ENCODE results near the gene THRAP3. TPM values are rescaled to one million over a fixed set of nuclear protein-coding genes. Genes with fewer than 3 reads are reported as not detected.

THRAP3 gene
- total RNA-seq, 2 experiments from 2014 or later: 136 to 140 TPM

DNA sequence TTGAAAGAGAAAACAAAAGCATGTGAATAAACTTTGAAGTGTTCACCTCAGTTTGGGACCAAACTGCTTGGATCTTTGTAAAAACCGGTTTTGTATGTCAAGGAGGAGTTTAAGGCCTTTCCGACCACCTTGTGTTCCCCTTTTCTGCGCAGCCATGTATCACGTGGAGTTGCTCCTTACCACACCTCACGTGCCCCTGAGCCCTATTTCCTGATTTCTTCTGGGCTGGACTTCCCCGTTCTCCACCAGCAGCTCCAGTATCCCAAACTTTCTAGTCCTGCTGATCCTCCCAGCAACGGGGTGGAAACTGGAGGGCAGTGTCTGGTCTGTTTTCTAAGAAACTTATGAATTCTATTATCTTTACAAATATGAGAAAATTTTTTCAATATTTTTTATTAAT, 80.3 kb downstream of the THRAP3 start:
- DNase-seq (no peak), ATAC-seq (no peak)
- CTCF ChIA-PET: interaction anchor here (5.5 kb wide), 1 partner anchor 19 kb away, joined by 24 read pairs; no protein-coding TSS in a partner anchor
- H3K27ac Mint-ChIP-seq: no peak overlapping the region
- peaks cover 56% of the 10 kb centered on the region for H3K36me3 Mint-ChIP-seq (ENCODE audit: low read depth)
- H3K27me3 Mint-ChIP-seq (ENCODE audit: low read depth): no peaks in the 10 kb centered on the region
- H3K4me1 Mint-ChIP-seq (ENCODE audit: low read depth): peaks cover 27% of the 10 kb centered on the region
- H3K4me3 Mint-ChIP-seq: no peak overlapping the region
- no peaks in the 10 kb centered on the region for H3K9me3 Mint-ChIP-seq (ENCODE audit: insufficient read depth)
- POLR2A ChIA-PET: interaction anchor here (1.0 kb wide), 1 partner anchor 20 kb away, joined by 3 read pairs; no protein-coding TSS in a partner anchor

DNA sequence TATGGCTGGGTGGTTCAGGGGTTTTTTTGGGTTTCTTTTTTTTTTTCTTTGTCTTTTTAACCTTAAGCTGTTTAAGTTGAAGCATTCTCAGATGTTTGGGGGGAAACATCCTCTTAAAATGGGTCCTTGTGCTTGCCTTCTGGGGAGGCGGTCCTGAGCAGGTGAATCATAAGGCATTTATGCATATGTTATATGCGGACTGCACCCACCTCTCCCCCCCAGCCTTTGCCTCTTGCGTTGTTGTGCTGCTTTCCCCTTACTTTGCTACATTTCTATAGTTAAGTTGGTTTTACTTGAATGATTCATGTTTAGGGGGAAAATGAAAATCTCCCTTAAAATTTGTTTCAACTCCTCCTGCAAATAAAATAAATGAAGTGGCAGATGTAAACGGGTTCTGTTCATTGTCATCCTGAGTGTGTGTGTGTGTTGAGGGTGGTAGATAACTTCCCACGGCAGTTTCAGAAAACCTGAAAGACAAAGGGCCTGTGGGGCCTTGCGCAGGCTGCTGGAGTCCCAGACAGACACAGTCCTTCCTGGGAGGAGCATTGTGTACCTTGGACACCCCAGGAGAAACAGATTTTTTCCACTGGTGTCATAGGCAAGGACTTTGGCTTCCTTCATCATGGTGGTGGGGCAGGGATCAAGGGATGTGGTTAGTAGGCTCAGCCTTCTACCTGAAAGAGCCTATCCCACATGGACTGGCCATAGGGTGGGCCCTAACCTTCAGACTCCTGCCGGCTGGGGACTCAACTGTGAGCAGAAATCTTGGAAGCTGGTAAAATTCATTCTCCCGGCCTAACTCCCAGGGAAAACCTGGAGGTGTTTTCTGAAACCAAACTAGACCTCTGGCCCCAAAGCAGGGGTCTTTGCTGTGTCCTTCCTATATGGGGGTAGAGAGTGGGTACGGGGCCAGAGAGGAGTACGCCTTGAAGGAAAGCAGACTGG, 81.0 kb downstream of the THRAP3 start:
- H3K36me3 Mint-ChIP-seq (ENCODE audit: low read depth): peaks cover 53% of the 10 kb centered on the region
- peaks cover 27% of the 10 kb centered on the region for H3K4me1 Mint-ChIP-seq (ENCODE audit: low read depth)
- ATAC-seq (no peak), DNase-seq (no peak)
- peak overlapping the region; percentile 54 for H3K27ac Mint-ChIP-seq
- no peaks in the 10 kb centered on the region for H3K27me3 Mint-ChIP-seq (ENCODE audit: low read depth)
- CTCF ChIA-PET: interaction anchor here (1.1 to 5.5 kb wide), 8 partner anchors 19 to 205 kb away, joined by 3 to 24 read pairs (median 4); partner anchors contain the start of genes EVA1B and TRAPPC3
- POLR2A ChIA-PET: interaction anchor here (1.3 kb wide), 1 partner anchor 81 kb away, joined by 5 read pairs; the partner anchor contains the start of gene THRAP3
- H3K4me3 Mint-ChIP-seq: peak overlapping the region; percentile 98
- H3K9me3 Mint-ChIP-seq (ENCODE audit: insufficient read depth): no peaks in the 10 kb centered on the region

DNA sequence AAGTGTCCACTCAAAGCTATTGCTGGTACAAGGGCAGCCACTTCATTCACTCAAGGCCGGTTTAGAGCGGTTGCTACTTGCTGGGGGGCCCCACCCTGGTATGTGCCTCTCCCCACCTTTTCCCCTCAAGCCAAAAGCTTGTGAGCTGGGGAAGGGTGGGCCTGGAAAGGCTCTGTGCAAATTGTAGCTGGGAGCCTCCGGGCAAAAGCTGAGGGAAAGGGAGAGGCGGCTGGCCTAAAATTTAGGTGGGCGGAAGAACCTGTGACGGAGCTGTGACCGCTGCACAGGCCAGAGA, 81.6 kb downstream of the THRAP3 start:
- DNase-seq (no peak), ATAC-seq (no peak)
- H3K27ac Mint-ChIP-seq: peak overlapping the region; percentile 54
- H3K36me3 Mint-ChIP-seq (ENCODE audit: low read depth): peaks cover 51% of the 10 kb centered on the region
- peaks cover 29% of the 10 kb centered on the region for H3K4me1 Mint-ChIP-seq (ENCODE audit: low read depth)
- POLR2A ChIA-PET: interaction anchor here (1.3 kb wide), 1 partner anchor 82 kb away, joined by 5 read pairs; the partner anchor contains the start of gene THRAP3
- no peaks in the 10 kb centered on the region for H3K27me3 Mint-ChIP-seq (ENCODE audit: low read depth)
- no peaks in the 10 kb centered on the region for H3K9me3 Mint-ChIP-seq (ENCODE audit: insufficient read depth)
- peak overlapping the region; percentile 98 for H3K4me3 Mint-ChIP-seq
- CTCF ChIA-PET: interaction anchor here (0.8 to 5.5 kb wide), 12 partner anchors 13 to 206 kb away, joined by 3 to 24 read pairs (median 4); partner anchors contain the start of genes EVA1B and TRAPPC3

DNA sequence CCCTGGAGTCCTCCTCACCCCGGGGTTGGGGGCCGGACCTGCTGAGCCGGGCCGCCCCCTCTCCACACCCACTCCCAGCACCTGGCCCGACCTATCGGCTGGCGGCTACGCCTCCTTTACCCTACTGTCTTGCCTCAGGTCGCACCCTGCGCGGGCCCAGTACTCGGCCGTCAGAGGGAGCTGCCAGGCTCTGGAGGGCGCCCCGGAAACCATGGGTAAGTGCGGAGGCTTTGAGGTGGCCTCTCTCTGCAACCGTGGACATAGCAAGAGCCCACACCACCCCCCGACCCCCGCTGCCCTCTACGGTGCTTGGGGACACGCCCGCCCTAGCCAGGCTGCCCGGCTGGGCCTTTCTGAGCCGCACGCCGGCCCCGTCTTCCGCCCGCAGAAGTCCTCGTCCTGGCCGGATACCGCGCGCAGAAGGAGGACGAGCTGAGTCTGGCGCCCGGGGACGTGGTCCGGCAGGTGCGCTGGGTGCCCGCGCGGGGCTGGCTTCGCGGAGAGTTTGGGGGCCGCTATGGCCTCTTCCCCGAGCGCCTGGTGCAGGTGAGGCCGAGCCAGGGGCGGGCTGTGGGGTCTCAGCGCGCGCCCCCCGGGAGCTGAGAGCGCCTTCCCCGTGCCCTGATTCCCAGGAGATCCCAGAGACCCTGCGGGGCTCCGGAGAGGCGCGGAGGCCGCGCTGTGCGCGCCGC, 82.1 kb downstream of the THRAP3 start, which contains the start of gene SH3D21:
Gene SH3D21, plus strand, starts transcription at position 159 of the 692 bp plus-strand sequence. Its CDS starts 53 bp downstream, at position 212.
- Mint-ChIP-seq H3K27me3 (ENCODE audit: low read depth) (no peaks in the 10 kb centered on the region), H3K4me3 (peak within 1 kb of the TSS; percentile 98), H3K4me1 (ENCODE audit: low read depth) (peaks cover 29% of the 10 kb centered on the region), H3K27ac (peak within 1 kb of the TSS; percentile 91), H3K9me3 (ENCODE audit: insufficient read depth) (no peaks in the 10 kb centered on the region), H3K36me3 (ENCODE audit: low read depth) (peaks cover 46% of the 10 kb centered on the region)
- ChIA-PET POLR2A (interaction anchor here (0.7 to 1.7 kb wide), 3 partner anchors 16 to 106 kb away, joined by 3 to 11 read pairs (median 5); partner anchors contain the start of genes EVA1B and THRAP3), CTCF (interaction anchor here (0.6 to 5.5 kb wide), 16 partner anchors 10 to 171 kb away, joined by 3 to 24 read pairs (median 4); partner anchors contain the start of genes EVA1B, STK40 and TRAPPC3)
- DNase-seq (peak; percentile 65), ATAC-seq (peak; percentile 38)

DNA sequence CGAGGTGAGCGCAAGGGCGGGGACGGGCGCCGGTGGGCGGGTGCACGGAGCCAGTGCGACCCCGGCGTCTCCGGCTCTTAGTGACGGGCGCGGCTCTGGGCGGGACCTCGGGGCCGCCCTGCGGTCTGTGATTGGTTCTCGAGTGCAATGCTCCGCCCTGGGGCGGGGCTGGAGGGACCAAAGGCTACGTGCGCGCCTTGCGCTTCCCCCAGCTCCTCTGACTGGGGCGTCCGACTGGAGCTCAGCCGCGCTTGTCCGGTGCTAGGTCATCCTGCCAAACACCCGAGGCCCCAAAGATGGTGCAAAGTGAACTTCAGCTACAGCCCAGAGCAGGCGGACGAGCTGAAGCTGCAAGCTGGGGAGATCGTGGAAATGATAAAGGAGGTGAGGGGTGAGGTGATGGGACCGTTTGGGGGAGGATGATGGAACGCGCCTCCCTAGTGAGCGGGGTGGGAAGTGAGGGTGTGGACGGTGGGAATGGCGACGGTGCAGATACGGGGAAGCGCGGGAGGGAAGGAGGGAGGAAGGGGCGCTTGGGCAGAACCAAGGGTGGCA, 82.7 kb downstream of the THRAP3 start:
- ChIA-PET POLR2A (interaction anchor here (0.7 to 1.7 kb wide), 3 partner anchors 16 to 105 kb away, joined by 3 to 11 read pairs (median 5); partner anchors contain the start of genes EVA1B and THRAP3), CTCF (interaction anchor here (0.6 to 5.5 kb wide), 11 partner anchors 10 to 158 kb away, joined by 3 to 24 read pairs (median 5); partner anchors contain the start of genes EVA1B, STK40 and TRAPPC3)
- ATAC-seq: peak; percentile 99
- Mint-ChIP-seq H3K9me3 (ENCODE audit: insufficient read depth) (no peaks in the 10 kb centered on the region), H3K27me3 (ENCODE audit: low read depth) (no peaks in the 10 kb centered on the region), H3K27ac (peak overlapping the region; percentile 91), H3K4me1 (ENCODE audit: low read depth) (peaks cover 29% of the 10 kb centered on the region), H3K4me3 (peak overlapping the region; percentile 98), H3K36me3 (ENCODE audit: low read depth) (peaks cover 41% of the 10 kb centered on the region)
- peak; percentile 95 for DNase-seq

DNA sequence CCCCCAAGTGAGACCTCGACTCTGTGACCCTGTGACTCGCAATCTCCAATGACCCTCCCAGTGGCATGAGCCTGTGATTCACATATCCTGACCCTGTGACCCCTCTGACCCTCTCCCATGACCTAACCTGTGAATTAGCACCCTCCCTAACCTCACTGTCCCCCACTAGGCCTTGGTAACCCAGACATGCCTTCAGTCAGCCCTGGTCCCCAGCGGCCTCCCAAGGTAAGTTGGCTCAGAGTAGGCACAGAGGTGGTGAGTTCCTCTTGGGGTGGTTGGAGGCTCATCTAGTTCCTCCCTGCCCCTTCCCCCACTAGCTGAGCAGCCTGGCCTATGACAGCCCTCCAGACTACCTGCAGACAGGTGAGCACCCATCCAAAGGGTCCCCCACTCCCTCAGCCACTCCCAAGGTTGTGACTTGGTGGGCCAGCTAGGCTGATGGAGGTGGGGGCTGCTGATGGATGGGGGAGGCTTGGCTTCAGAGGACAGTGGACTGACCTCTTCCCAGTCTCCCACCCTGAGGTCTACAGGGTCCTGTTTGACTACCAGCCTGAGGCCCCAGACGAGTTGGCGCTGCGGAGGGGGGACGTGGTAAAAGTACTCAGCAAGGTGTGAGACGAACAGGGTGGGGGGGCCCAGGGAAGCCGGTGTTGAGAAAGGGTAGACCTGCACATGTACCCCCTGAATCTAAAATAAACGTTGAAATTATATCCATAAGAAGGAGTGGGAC, 83.5 kb downstream of the THRAP3 start:
- DNase-seq (no peak), ATAC-seq (no peak)
- H3K4me3 Mint-ChIP-seq: peak overlapping the region; percentile 98
- peaks cover 34% of the 10 kb centered on the region for H3K36me3 Mint-ChIP-seq (ENCODE audit: low read depth)
- CTCF ChIA-PET: interaction anchor here (1.1 to 5.5 kb wide), 8 partner anchors 9 to 158 kb away, joined by 3 to 24 read pairs (median 4); partner anchors contain the start of genes STK40 and TRAPPC3
- H3K27ac Mint-ChIP-seq: peak overlapping the region; percentile 91
- H3K27me3 Mint-ChIP-seq (ENCODE audit: low read depth): no peaks in the 10 kb centered on the region
- peaks cover 29% of the 10 kb centered on the region for H3K4me1 Mint-ChIP-seq (ENCODE audit: low read depth)
- H3K9me3 Mint-ChIP-seq (ENCODE audit: insufficient read depth): no peaks in the 10 kb centered on the region
- POLR2A ChIA-PET: interaction anchor here (1.7 kb wide), 1 partner anchor 15 kb away, joined by 11 read pairs; the partner anchor contains the start of gene EVA1B

DNA sequence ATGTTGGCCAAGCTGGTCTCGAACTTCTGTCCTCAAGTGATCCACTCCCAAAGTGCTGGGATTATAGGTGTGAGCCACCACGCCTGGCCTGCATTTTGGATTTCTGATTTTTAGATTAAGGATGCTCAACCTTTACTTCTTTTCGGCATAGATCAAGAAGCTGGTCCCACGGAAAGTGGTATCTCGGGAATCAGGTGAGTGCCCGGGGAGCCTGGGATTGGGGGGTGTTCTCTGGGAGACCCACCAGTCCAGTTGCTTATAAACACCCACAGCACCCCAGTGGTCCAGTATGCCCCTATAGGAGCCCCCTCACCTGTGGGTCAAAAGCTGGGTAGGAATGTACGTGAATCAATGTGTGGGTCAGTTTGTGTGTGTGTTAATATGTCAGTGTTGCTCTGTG, 85.2 kb downstream of the THRAP3 start:
- CTCF ChIA-PET: interaction anchor here (1.3 to 2.4 kb wide), 3 partner anchors 9 to 174 kb away, joined by 3 to 6 read pairs (median 3); no protein-coding TSS in a partner anchor
- H3K36me3 Mint-ChIP-seq (ENCODE audit: low read depth): peaks cover 25% of the 10 kb centered on the region
- no peak for DNase-seq
- POLR2A ChIA-PET: no interaction called here
- peaks cover 29% of the 10 kb centered on the region for H3K4me1 Mint-ChIP-seq (ENCODE audit: low read depth)
- no peak overlapping the region for H3K27ac Mint-ChIP-seq
- no peaks in the 10 kb centered on the region for H3K9me3 Mint-ChIP-seq (ENCODE audit: insufficient read depth)
- H3K27me3 Mint-ChIP-seq (ENCODE audit: low read depth): no peaks in the 10 kb centered on the region
- ATAC-seq: no peak
- H3K4me3 Mint-ChIP-seq: no peak overlapping the region

DNA sequence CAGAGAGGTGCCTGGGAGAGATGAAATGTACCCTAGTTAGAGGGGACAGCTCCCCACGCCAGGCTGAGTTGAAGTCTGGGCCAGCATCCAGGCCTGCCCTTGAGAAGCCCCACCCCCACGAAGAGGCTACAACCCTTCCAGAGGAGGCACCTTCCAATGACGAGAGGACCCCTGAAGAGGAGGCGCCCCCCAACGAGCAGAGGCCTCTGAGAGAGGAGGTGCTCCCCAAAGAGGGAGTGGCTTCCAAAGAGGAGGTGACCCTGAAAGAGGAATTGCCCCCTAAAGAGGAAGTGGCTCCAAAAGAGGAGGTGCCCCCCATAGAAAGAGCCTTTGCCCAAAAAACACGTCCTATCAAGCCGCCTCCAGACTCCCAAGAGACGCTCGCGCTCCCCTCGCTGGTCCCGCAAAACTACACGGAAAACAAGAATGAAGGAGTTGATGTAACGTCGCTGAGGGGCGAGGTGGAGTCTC, 96.1 kb downstream of the THRAP3 start:
- DNase-seq (no peak), ATAC-seq (no peak)
- ChIA-PET POLR2A (no interaction called here), CTCF (interaction anchor here (0.8 to 2.2 kb wide), 3 partner anchors 13 to 20 kb away, joined by 3 to 8 read pairs (median 3); partner anchors contain the start of gene SH3D21)
- Mint-ChIP-seq H3K4me3 (peak overlapping the region; percentile 12), H3K27me3 (ENCODE audit: low read depth) (peaks cover 1% of the 10 kb centered on the region), H3K36me3 (ENCODE audit: low read depth) (peaks cover 15% of the 10 kb centered on the region), H3K27ac (peak overlapping the region; percentile 67), H3K4me1 (ENCODE audit: low read depth) (peaks cover 28% of the 10 kb centered on the region), H3K9me3 (ENCODE audit: insufficient read depth) (no peaks in the 10 kb centered on the region)

DNA sequence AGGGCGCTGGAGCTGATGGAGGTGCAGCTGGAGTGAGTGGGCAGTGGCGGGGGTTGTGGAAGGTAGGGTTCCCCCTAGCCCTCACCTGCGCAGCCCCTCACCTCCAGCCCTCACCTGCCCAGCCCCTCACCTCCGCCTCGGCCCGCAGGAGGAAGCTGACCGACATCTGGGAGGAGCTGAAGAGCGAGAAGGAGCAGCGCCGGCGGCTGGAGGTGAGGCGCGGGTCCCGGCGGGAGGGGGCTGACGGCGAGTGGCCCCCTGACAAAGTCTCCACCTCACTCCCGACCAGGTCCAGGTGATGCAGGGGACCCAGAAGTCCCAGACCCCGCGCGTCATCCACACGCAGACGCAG, 96.5 kb downstream of the THRAP3 start:
- ATAC-seq (no peak), DNase-seq (no peak)
- Mint-ChIP-seq H3K36me3 (ENCODE audit: low read depth) (peaks cover 13% of the 10 kb centered on the region), H3K4me3 (peak overlapping the region; percentile 49), H3K27ac (peak overlapping the region; percentile 67), H3K9me3 (ENCODE audit: insufficient read depth) (no peaks in the 10 kb centered on the region), H3K27me3 (ENCODE audit: low read depth) (peaks cover 3% of the 10 kb centered on the region), H3K4me1 (ENCODE audit: low read depth) (peaks cover 28% of the 10 kb centered on the region)
- CTCF ChIA-PET: interaction anchor here (0.8 kb wide), 1 partner anchor 15 kb away, joined by 3 read pairs; the partner anchor contains the start of gene SH3D21
- POLR2A ChIA-PET: no interaction called here

DNA sequence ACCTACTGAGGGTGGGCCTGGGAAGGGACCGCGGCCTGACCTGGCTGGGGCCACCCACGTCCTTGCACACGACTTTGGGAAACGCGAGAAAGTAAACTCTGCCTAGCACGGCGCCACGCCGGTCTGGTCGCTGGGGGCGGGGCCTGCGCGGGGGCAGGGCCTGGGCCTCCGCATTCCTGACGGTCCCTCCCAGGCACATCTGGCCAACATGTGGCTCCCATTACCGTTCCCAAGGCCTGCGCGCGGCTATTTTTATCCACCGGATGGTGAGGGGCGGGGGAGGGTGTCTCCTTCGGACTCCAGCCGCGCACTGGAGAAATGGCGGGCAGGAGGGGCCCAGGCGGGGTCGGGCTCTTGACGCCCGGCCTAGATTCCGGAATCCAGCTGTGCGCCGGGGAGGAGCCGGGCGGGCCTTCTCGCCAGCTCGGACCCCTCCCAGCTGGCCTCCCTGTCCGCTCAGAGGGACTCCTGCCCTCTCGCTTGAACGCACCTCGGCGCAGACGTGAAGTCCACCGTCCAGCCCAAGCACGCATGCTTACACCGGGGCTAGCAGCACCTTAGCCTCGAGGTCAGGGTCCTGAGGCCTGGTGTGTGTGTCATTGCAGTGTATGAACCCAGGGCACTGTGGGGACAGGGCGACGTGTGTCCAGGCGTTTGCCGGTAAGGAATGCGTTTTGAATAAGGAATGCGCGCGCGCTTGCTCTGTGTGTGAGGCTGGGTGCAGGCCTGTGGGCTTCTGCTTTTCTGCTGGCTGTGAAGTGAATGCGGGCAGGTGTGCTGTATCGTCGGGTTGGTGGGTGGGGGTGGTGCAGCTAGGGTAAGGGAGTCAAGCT, 97.1 kb downstream of the THRAP3 start:
- DNase-seq (no peak), ATAC-seq (no peak)
- H3K4me1 Mint-ChIP-seq (ENCODE audit: low read depth): peaks cover 29% of the 10 kb centered on the region
- H3K4me3 Mint-ChIP-seq: no peak overlapping the region
- no peaks in the 10 kb centered on the region for H3K9me3 Mint-ChIP-seq (ENCODE audit: insufficient read depth)
- H3K27ac Mint-ChIP-seq: no peak overlapping the region
- CTCF ChIA-PET: interaction anchor here (0.8 to 1.8 kb wide), 3 partner anchors 15 to 99 kb away, joined by 3 to 5 read pairs (median 4); partner anchors contain the start of gene SH3D21
- POLR2A ChIA-PET: interaction anchor here (1.4 to 1.9 kb wide), 2 partner anchors 10 to 14 kb away, joined by 3 to 11 read pairs; no protein-coding TSS in a partner anchor
- peaks cover 7% of the 10 kb centered on the region for H3K27me3 Mint-ChIP-seq (ENCODE audit: low read depth)
- H3K36me3 Mint-ChIP-seq (ENCODE audit: low read depth): peaks cover 11% of the 10 kb centered on the region

Data from activated CD8-positive, alpha-beta T cell treated with anti-CD3 and anti-CD28 coated beads, Interleukin-2, amount 10 ng/mL, durations not matched to agents 7 days and 5 days (primary cell).